ENCODE measurements around the gene PALS2. TPM values are rescaled to one million over a fixed set of nuclear protein-coding genes. Genes with fewer than 3 reads are reported as not detected.
A peak's percentile ranks its signal among the peaks of the same experiment; 100 is the strongest.

PALS2 gene
- total and polyA plus RNA-seq, 9 of the 15 experiments (the other 6 are each of a cell fraction or from before 2014, with no cell fraction given): 5.9 to 35.0 (median 17.7) TPM

DNA sequence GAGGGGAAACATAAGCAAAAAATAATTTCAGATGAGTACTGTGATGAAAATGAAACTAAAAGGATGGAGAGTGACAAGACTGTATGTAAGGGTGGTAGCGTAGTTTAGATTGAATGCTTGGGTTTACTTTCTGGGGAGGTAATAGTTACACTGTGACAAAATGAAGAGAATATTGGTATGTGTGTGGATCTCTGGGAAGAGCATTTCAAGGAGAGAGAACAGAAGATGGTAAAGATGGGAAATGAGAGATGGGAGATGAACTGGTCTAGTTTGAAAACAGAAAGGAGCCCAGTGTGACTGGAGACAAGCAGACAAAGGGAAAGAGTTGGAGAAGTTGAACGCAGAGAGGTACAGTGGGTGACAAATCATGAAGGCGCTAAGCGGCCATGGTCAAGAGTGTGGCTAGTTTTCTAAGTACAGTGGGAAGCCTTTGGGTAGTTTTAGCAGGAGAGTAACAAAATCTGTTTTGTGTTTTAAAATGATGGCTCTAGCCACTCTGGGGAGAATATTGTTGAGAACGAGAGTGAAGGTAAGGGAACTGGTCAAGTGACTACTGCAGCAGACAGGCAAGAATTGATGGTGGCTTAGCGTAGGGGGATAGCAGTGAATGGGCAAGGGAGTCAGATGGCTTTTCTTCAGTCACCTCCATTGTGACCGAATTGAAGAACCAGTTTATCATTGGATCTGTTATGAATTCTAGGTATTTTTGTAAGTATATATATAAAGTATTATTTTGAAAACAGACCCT, 22.6 kb downstream of the PALS2 start:
- ATAC-seq (no peak), FAIRE-seq (no peak), DNase-seq (ENCODE audit: extremely low read depth in 1 of 4, low spot score in 3 of 4) (no peak)
- TF ChIP-seq ZNF282 (CRISPR knock-in tag; IDR thresholded peaks at IDR 0.05) (no peak), ZEB2 (IDR thresholded peaks at IDR 0.05) (no peak), PPARD (CRISPR knock-in tag; IDR thresholded peaks at IDR 0.05) (no peak), ZBTB1 (CRISPR knock-in tag; IDR thresholded peaks at IDR 0.05; ENCODE audit: borderline replicate concordance, low read depth) (no peak), ZBTB33 (CRISPR knock-in tag; IDR thresholded peaks at IDR 0.05) (peak; percentile 80)
- TF ChIP-seq, protein P1, sequence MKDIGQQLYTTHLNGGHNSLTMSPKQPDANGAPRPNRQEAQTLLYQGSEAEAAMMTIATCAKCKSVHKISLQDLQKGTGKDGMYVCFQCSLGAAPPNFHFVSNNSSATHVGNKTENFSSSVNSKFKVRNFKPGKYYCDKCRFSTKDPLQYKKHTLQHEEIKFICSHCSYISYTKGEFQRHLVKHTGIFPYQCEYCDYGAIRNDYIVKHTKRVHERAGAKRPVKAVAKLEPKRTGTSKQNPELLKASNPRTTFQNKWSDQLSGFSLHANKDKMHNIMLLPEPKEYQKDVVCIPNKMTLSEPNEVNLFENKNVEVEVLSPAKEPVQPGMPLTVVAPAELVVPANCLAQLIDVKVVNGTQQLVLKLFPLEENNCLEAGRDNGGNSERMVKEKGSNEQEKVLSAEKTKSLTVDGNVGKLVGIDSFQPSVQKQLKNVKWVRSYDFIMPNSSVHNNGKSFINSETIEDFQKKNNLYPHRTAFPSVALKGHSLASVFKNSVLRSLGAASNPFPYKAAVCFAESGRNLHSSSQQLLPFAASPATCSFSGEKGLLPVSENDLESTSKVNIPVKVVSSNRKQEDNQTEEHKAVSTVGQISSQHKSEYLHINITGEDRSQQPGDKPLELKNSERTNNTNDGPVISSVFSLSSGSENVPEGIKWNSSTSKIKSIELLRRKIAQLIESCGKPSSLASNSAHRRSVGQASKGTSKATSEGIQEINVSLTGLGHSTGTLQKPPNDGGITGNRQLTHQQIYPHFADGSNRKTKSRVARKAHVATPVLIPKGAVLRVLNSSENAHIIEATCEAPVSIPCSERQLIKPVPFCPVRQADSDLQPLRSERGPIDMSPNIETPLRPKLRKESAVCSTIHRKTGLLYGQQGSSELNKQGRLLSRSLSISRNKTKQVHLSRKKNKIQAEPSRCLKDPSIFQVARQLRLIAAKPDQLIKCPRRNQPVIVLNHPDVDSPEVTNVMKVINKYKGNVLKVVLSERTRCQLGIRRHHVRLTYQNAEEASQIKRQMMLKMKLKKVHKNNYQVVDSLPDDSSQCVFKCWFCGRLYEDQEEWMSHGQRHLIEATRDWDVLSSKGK (CRISPR knock-in tag; IDR thresholded peaks at IDR 0.05): no peak
- Histone ChIP-seq H3K4me1 (replicated peaks in 1 of 2; ENCODE audit: control insufficient read depth in 2 of 2, insufficient read depth in 2 of 2, low read length in 2 of 2) (no peaks in the 10 kb centered on the region), H3K9me3 (replicated peaks; ENCODE audit: control insufficient read depth, insufficient read depth, low read depth, low read length) (no peaks in the 10 kb centered on the region), H3K27me3 (ENCODE audit: control insufficient read depth in 2 of 2, insufficient read depth in 2 of 2, low read length in 2 of 2) (no peaks in the 10 kb centered on the region), H3K4me3 (no peak overlapping the region), H3K36me3 (ENCODE audit: control insufficient read depth, insufficient read depth, low read length) (0 out of 3 replicates have a peak, but pooled peaks cover 2% of the 10 kb centered on the region), H3K27ac (ENCODE audit: extremely low read depth, low read depth, low read length) (no peak overlapping the region), H3K79me2 (ENCODE audit: control insufficient read depth, insufficient read depth, low read length) (peaks cover 50% of the 10 kb centered on the region), H2AFZ (ENCODE audit: low read depth, low read length) (no peak overlapping the region), H4K20me1 (replicated peaks; ENCODE audit: control insufficient read depth, insufficient read depth, low read length) (no peaks in the 10 kb centered on the region), H3K4me2 (ENCODE audit: insufficient read depth, low read length) (no peak overlapping the region), H3K9ac (ENCODE audit: insufficient read depth in 1 of 2, low read depth in 2 of 2, low read length in 2 of 2) (no peak overlapping the region), H3K9me1 (ENCODE audit: control insufficient read depth, insufficient read depth, low read length) (no peaks in the 10 kb centered on the region)
- ChIA-PET POLR2A (no interaction called here), CTCF (ENCODE audit: low intra/inter-chr PET ratio) (no interaction called here)
- no TSS peak for BruUV-seq (replicated peaks)
- WGBS (ENCODE audit: insufficient coverage, low coverage, missing lambda C conversion rate): 86% methylated on average over 7 of the region's 7 CpGs
- in situ Hi-C loops (cut with MboI): no loop called here
- intact Hi-C loops (cut with micrococcal nuclease): loop anchor here (10.0 kb wide), 1 partner anchor 499 kb away; no protein-coding TSS in a partner anchor
